ENCODE results near the gene NUP50. TPM values are rescaled to one million over a fixed set of nuclear protein-coding genes. Genes with fewer than 3 reads are reported as not detected.

Gene NUP50
- total RNA-seq, 3 donors from 2014 or later: 42.5 to 80.7 (median 65.7) TPM

GRCh38 chr22:45127866-45128265, 35.9 kb upstream of the NUP50 start:
- TF ChIP-seq CTCF (IDR thresholded peaks at IDR 0.05): no peak
- ATAC-seq (no peak), DNase-seq (no peak)
- Histone ChIP-seq H3K9me3 (no peaks in the 10 kb centered on the region), H3K4me3 (no peak overlapping the region), H3K4me1 (ENCODE audit: low read depth) (no peaks in the 10 kb centered on the region), H3K36me3 (ENCODE audit: low read depth) (no peaks in the 10 kb centered on the region)
- intact Hi-C loops (cut with DNase I, micrococcal nuclease): no loop called here

- Histone ChIP-seq H3K4me1 (ENCODE audit: low read depth) (no peaks in the 10 kb centered on the region), H3K36me3 (ENCODE audit: low read depth) (no peaks in the 10 kb centered on the region), H3K4me3 (no peak overlapping the region), H3K9me3 (peaks cover 7% of the 10 kb centered on the region)
- ATAC-seq (peak; percentile 72), DNase-seq (no peak)
- no peak for TF ChIP-seq CTCF (IDR thresholded peaks at IDR 0.05)
- intact Hi-C loops (cut with DNase I, micrococcal nuclease): no loop called here
These were observed 33.8 kb upstream of the NUP50 start for GRCh38 chr22:45129703-45130524.

GRCh38 chr22:45130891-45131290, 32.8 kb upstream of the NUP50 start:
- intact Hi-C loops (cut with DNase I, micrococcal nuclease): no loop called here
- Histone ChIP-seq H3K4me3 (no peak overlapping the region), H3K36me3 (ENCODE audit: low read depth) (no peaks in the 10 kb centered on the region), H3K4me1 (ENCODE audit: low read depth) (no peaks in the 10 kb centered on the region), H3K9me3 (peaks cover 7% of the 10 kb centered on the region)
- no peak for ATAC-seq
- DNase-seq: no peak
- TF ChIP-seq CTCF (IDR thresholded peaks at IDR 0.05): no peak

- ATAC-seq (peak; percentile 59), DNase-seq (peak in 2 of 3 donors; percentile 30 to 31)
- intact Hi-C loops (cut with DNase I, micrococcal nuclease): no loop called here
These were observed 32.0 kb upstream of the NUP50 start for GRCh38 chr22:45131749-45132148.

GRCh38 chr22:45134313-45134712, 29.4 kb upstream of the NUP50 start:
- TF ChIP-seq CTCF (IDR thresholded peaks at IDR 0.05): no peak
- ATAC-seq (no peak), DNase-seq (no peak)
- intact Hi-C loops (cut with DNase I, micrococcal nuclease): no loop called here
- no peak overlapping the region for H3K4me3 ChIP-seq
- H3K4me1 ChIP-seq (ENCODE audit: low read depth): no peaks in the 10 kb centered on the region
- peaks cover 7% of the 10 kb centered on the region for H3K9me3 ChIP-seq
- H3K36me3 ChIP-seq (ENCODE audit: low read depth): no peaks in the 10 kb centered on the region

More at GRCh38 chr22:45131749-45132148, 32.0 kb upstream of the NUP50 start:
- Histone ChIP-seq H3K4me3 (no peak overlapping the region), H3K9me3 (peaks cover 7% of the 10 kb centered on the region), H3K4me1 (ENCODE audit: low read depth) (no peaks in the 10 kb centered on the region), H3K36me3 (ENCODE audit: low read depth) (no peaks in the 10 kb centered on the region)
- no peak for TF ChIP-seq CTCF (IDR thresholded peaks at IDR 0.05)
